A549 (cell line): ENCODE measurements around the gene SYT8. TPM values are rescaled to one million over a fixed set of nuclear protein-coding genes. Genes with fewer than 3 reads are reported as not detected.

Experiments used
- ATAC-seq, 2 experiments: fragments of 200-7000 bp in 1 of 2; fragments of >200 bp in 1 of 2; cut with Nextera tagmentation in 1 of 2; cut with Tn5 transposase in 1 of 2; 3 replicates each; pipeline versions ENCODE4 v1.8.0 to v1.9.1; 2018 to 2020; ENCODE audit warnings: mild to moderate bottlenecking in 1 of 2, moderate library complexity in 1 of 2
- CTCF ChIA-PET: fragments of 300-600 bp; sonication (Branson Sonifier 250); formaldehyde crosslinking; extraction: SDS; loops from one replicate; lab custom pipeline; 2021; ENCODE audit warnings: antibody characterized with exemption, inconsistent platforms; lab: Yijun Ruan, JAX
- POLR2A ChIA-PET: fragments of 350-600 bp; formaldehyde crosslinking; extraction: SDS; loops from one replicate; lab custom pipeline; 2021; ENCODE audit warnings: antibody characterized with exemption, inconsistent platforms; lab: Yijun Ruan, JAX
- DNase-seq, 2 experiments: peaks; one replicate each; pipeline versions ENCODE4 v3.0.0 to v3.0.0-alpha.2; 2011 to 2016; ENCODE audit warnings: low read depth in 1 of 2, low spot score in 1 of 2
- FAIRE-seq: peaks from 2 replicates; lab custom pipeline; 2011; peaks lifted over from hg19 to GRCh38; lab: Jason Lieb, UNC
- H3K27ac ChIP-seq, 2 experiments: fragments of >200 bp; sonication (Bioruptor Twin); formaldehyde crosslinking; 3 replicates each; pipeline ENCODE4 v1.5.1; 2016 to 2017
- H3K4me1 ChIP-seq: fragments of >200 bp; sonication (Bioruptor Twin); formaldehyde crosslinking; 3 replicates; pipeline ENCODE4 v1.6.1; 2016
- H3K4me2 ChIP-seq: fragments of >200 bp; sonication (Bioruptor Twin); formaldehyde crosslinking; 3 replicates; pipeline ENCODE4 v1.6.1; 2016
- H3K4me3 ChIP-seq: fragments of >200 bp; sonication (Bioruptor Twin); formaldehyde crosslinking; 3 replicates; pipeline ENCODE4 v1.5.1; 2016
- H3K9me3 ChIP-seq: fragments of >200 bp; sonication (Bioruptor Twin); formaldehyde crosslinking; 3 replicates; pipeline ENCODE4 v1.6.1; 2016
- ATOH8 ChIP-seq: fragments of 250-450 bp; sonication (Bioruptor Pico); IDR thresholded peaks from 2 replicates; pipeline ENCODE4 v1.5.0; 2020; ENCODE audit warnings: low read depth, mild to moderate bottlenecking, moderate library complexity
- BHLHE40 ChIP-seq: IDR thresholded peaks from 2 replicates; pipeline ENCODE4 v1.6.1; 2012; ENCODE audit warnings: low read depth, low read length, inconsistent platforms
- CBX2 ChIP-seq: fragments of 200-600 bp; sonication (generic); IDR thresholded peaks from 2 replicates; pipeline ENCODE4 v1.6.1; 2016; ENCODE audit warnings: low read depth, mild to moderate bottlenecking, borderline replicate concordance
- CBX8 ChIP-seq: fragments of 200-600 bp; sonication (generic); IDR thresholded peaks from 2 replicates; pipeline ENCODE4 v1.6.1; 2016
- CEBPB ChIP-seq, 2 experiments: fragments of >200 bp in 1 of 2; sonication (Bioruptor Twin) in 1 of 2; formaldehyde crosslinking in 1 of 2; IDR thresholded peaks; 2 replicates each; pipeline ENCODE4 v1.6.1; 2012 to 2016
- CHD4 ChIP-seq: fragments of 200-600 bp; sonication (generic); IDR thresholded peaks from 2 replicates; pipeline ENCODE4 v1.6.1; 2016; ENCODE audit warnings: antibody characterized with exemption, mild to moderate bottlenecking, borderline replicate concordance
- ESRRA ChIP-seq: fragments of 150-350 bp; IDR thresholded peaks from 2 replicates; pipeline ENCODE4 v1.6.1; 2014; ENCODE audit warnings: mild to moderate bottlenecking, low read length, borderline replicate concordance
- FOXS1 ChIP-seq: fragments of 250-450 bp; sonication (Bioruptor Pico); IDR thresholded peaks from 2 replicates; pipeline ENCODE4 v1.5.0; 2020; ENCODE audit warnings: mild to moderate bottlenecking, moderate library complexity
- HEYL ChIP-seq: fragments of 250-450 bp; sonication (Bioruptor Pico); IDR thresholded peaks from 2 replicates; pipeline ENCODE4 v1.8.0; 2021; ENCODE audit warnings: mild to moderate bottlenecking, moderate library complexity
- HMGXB4 ChIP-seq: fragments of 250-450 bp; sonication (Bioruptor Pico); IDR thresholded peaks from 2 replicates; pipeline ENCODE4 v1.5.0; 2021; ENCODE audit warnings: mild to moderate bottlenecking, moderate library complexity, borderline replicate concordance
- KDM1A ChIP-seq: fragments of 200-600 bp; sonication (generic); IDR thresholded peaks from 2 replicates; pipeline ENCODE4 v1.6.1; 2016; ENCODE audit warnings: low read depth, mild to moderate bottlenecking
- MAX ChIP-seq: IDR thresholded peaks from 2 replicates; pipeline ENCODE4 v1.6.1; 2012
- MAZ ChIP-seq: fragments of 150-350 bp; IDR thresholded peaks from 2 replicates; pipeline ENCODE4 v1.6.1; 2014; ENCODE audit warnings: antibody characterized with exemption, low read depth, low read length, borderline replicate concordance
- NFE2L2 ChIP-seq: fragments of 150-350 bp; conservative IDR thresholded peaks from 2 replicates; pipeline ENCODE4 v1.6.1; 2014; ENCODE audit warnings: low read length
- NR3C1 ChIP-seq: fragments of >200 bp; sonication (Bioruptor Twin); formaldehyde crosslinking; IDR thresholded peaks from 3 replicates; pipeline ENCODE4 v1.6.1; 2017
- PBX3 ChIP-seq: IDR thresholded peaks from 2 replicates; pipeline ENCODE4 v1.6.1; 2012
- POLR2AphosphoS2 ChIP-seq: conservative IDR thresholded peaks from 2 replicates; pipeline ENCODE4 v1.6.1; 2012; ENCODE audit warnings: low read length, improper control_type of control experiment, inconsistent platforms
- REST ChIP-seq: fragments of 200-600 bp; sonication (generic); IDR thresholded peaks from 2 replicates; pipeline ENCODE4 v1.6.1; 2016; ENCODE audit warnings: antibody characterized with exemption, mild to moderate bottlenecking, moderate library complexity
- TFCP2L1 ChIP-seq: fragments of 250-450 bp; sonication (Bioruptor Pico); IDR thresholded peaks from 2 replicates; pipeline ENCODE4 v1.5.0; 2021; ENCODE audit warnings: mild to moderate bottlenecking
- TP53 ChIP-seq: fragments of 250-450 bp; sonication (Bioruptor Pico); IDR thresholded peaks from 2 replicates; pipeline ENCODE4 v1.5.0; 2021; ENCODE audit warnings: mild to moderate bottlenecking, moderate library complexity
- USF2 ChIP-seq: fragments of 450-650 bp; IDR thresholded peaks from 2 replicates; pipeline ENCODE4 v1.6.1; 2014; ENCODE audit warnings: antibody characterized with exemption
- ZSCAN20 ChIP-seq: fragments of 250-450 bp; sonication (Bioruptor Pico); IDR thresholded peaks from 2 replicates; pipeline ENCODE4 v1.8.0; 2022; ENCODE audit warnings: mild to moderate bottlenecking, moderate library complexity
- WGBS: methylation state at CpG from one replicate; pipeline ENCODE4 v1.1.6; 2017; ENCODE audit errors: missing lambda C conversion rate; 5-methylcytosine and 5-hydroxymethylcytosine counted together
- polyA plus RNA-seq, 4 experiments: library from polyadenylated mRNA; depleted of rRNA in 3 of 4; stranded (reverse); fragments of >200 nt; fragmentation: RNase III in 1 of 4; extraction: RNeasy Plus Mini Kit Qiagen cat#74134 plus additional on column Dnase treatment in 1 of 4; gene quantifications; 2 replicates in 3 of 4; 3 replicates in 1 of 4; pipeline ENCODE4 v1.2.3, GENCODE V29; 2011 to 2017

Gene SYT8
- polyA plus RNA-seq, 2 of the 4 experiments (the other 2 are of a cell fraction), result 0.25 TPM; not detected in 1

- TF ChIP-seq NFE2L2, result no peak
- no peak for TF ChIP-seq USF2
- TF ChIP-seq TFCP2L1 (CRISPR knock-in tag), result no peak
- TF ChIP-seq ZSCAN20 (CRISPR knock-in tag), result no peak
- TF ChIP-seq CHD4, result no peak
- no peak for TF ChIP-seq HEYL (CRISPR knock-in tag)
Measured at GRCh38 chr11:1878137-1879031, 43.6 kb downstream of the SYT8 start (continued).

GRCh38 chr11:1879342-1879940, 44.7 kb downstream of the SYT8 start:
- no peak overlapping the region for H3K4me3 ChIP-seq
- TF ChIP-seq TP53 (no peak), PBX3 (no peak)
- WGBS, result 84% methylated on average over 12 of the region's 13 CpGs
- FAIRE-seq, result no peak
- peaks cover 13% of the 10 kb centered on the region; the same call in 2 of the 3 replicates for H3K4me1 ChIP-seq
- no peak overlapping the region for H3K4me2 ChIP-seq
- DNase-seq, result no peak
- H3K9me3 ChIP-seq, result no peaks in the 10 kb centered on the region
- ChIA-PET CTCF (interaction anchor here (0.7 to 10.1 kb wide), 8 partner anchors 10 to 272 kb away, joined by 3 to 334 read pairs (median 4); no protein-coding TSS in a partner anchor), POLR2A (no interaction called here)
- ATAC-seq, result no peak
- H3K27ac ChIP-seq, result no peak overlapping the region

- H3K4me2 ChIP-seq, result no peak overlapping the region
- ATAC-seq (no peak), DNase-seq (no peak)
- 82% methylated on average over 27 of the region's 32 CpGs for WGBS
- TF ChIP-seq MAX (no peak), HEYL (CRISPR knock-in tag) (no peak), ESRRA (no peak), HMGXB4 (no peak), ATOH8 (CRISPR knock-in tag) (no peak), FOXS1 (CRISPR knock-in tag) (no peak), REST (no peak), NFE2L2 (no peak), NR3C1 (no peak), CEBPB (IDR thresholded peaks at IDR 0.05) (no peak), CBX2 (no peak), BHLHE40 (no peak), CBX8 (no peak), MAZ (no peak), POLR2AphosphoS2 (no peak), TP53 (no peak), KDM1A (no peak)
- TF ChIP-seq, all 56 proteins: peak for 0
- CTCF ChIA-PET, result interaction anchor here (1.1 to 10.1 kb wide), 8 partner anchors 10 to 272 kb away, joined by 3 to 334 read pairs (median 18); partner anchors contain the start of gene MRPL23
- POLR2A ChIA-PET, result no interaction called here
- Histone ChIP-seq H3K9me3 (no peaks in the 10 kb centered on the region), H3K4me1 (peaks cover 10% of the 10 kb centered on the region; the same call in 2 of the 3 replicates), H3K27ac (no peak overlapping the region), H3K4me3 (no peak overlapping the region)
- FAIRE-seq, result no peak
Measured at GRCh38 chr11:1879941-1880720, 45.3 kb downstream of the SYT8 start.
